Fibroblast of skin of left quadriceps (primary cell): ENCODE results near the gene GDF9.
"Not testable (repeated sequence)": the region's sequence is repeated elsewhere in the genome, so short reads cannot be mapped to it uniquely, and the experiment has no call there.

Experiments used
- DNase-seq, 2 experiments: peaks; one replicate each; pipeline ENCODE4 v3.0.0-alpha.2; 2013; ENCODE audit warnings: low read depth in 2 of 2

GDF9 gene

GRCh38 chr5:132872788-132873118 is 6.5 kb upstream of the GDF9 start:
- no peak for DNase-seq

DNA sequence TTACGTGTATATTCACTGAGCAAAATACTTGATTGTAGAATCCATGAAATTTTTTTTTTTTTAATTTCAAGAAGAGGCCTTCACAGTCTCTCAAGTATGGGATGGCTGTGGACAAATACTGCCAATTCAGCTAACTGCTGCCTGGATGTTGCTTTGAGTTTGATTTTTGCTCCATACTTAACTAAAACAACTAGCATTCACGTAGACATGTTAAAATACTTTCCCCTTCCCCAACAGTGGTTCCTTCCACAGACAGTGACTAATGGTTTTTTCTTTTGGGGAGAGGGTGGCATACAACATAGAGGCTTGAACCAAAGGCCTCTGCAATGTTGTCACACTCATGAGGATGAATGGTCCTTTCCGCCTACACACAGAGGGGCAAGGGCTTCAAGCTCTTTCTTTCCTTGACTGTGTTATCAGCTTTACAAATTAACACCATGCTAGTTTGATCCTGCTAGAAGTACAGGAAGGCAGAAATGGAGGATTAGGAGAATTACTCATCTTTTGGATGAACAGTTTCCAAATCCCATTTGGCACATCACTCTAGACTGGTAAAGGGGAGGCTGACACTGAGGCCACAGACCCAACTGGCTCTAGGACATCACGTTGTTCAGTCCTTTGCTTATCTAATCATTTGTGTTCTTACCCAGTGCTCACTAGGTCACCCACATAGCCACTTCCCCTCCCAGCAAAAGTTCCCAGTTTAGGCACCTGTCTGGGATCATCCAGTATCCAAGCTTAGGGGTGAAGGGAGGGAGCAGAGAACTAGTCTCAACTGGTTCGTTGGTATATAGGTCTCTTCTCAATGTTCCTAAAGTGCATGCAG is 5.4 kb upstream of the GDF9 start:
- DNase-seq = no peak

DNA sequence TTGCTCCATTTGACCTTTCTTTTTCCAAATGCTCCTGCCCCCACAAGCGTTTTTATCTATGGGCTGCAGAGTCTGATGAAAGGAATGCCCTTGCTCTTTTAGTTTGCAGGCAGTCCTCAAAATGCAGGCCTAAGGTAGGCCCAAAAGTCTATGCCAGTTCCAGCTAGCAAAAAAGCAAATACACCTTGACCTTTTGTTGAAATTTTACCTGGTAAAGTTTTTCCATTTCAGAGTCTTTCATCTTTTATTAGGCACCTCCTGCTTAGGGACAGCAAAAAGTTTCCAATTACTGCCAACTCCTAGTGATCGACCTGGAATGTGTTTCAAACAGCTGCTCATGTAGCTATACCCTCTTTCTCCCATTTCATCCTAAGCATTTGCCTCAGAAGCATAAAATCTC is 4.5 kb upstream of the GDF9 start:
- DNase-seq = no peak

- no peak for DNase-seq
Observed at GRCh38 chr5:132868754-132869153, 2.5 kb upstream of the GDF9 start.

GRCh38 chr5:132867046-132867451 is 780 bp upstream of the GDF9 start:
- no peak for DNase-seq

DNA sequence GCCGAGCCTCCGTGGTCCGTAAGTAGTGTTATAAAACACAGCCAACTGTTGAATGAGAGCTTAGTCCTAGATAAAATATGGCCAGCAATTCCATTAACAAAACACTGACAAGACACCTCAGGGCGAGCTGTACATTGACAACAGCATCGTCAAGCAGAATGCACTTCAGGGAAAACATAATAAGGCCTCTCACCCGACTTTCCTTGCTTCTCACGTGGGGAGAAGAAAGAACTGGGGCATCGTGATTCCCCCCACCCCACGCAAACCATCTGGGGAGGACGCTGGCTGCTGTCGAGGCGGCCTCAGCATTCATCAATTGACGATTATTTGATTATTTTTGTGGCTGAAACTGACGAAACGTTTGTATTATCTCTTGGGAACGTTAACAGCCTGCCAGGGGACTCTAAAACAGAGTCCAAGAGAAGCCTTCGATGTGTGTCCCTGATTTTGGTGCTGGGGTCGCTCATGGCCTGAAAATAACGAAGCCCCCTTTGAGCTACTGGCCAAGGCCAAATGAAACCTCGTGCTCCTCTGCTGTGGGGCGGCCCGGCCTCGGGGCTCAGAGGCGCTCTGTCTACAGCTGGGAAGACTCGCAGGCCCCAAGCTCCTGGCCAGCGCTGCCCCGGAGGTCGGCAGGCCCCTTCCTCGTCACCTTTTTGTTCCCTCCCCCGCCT is 464 bp downstream of the GDF9 start:
- no peak for DNase-seq

GRCh38 chr5:132860742-132861141 is 5.5 kb downstream of the GDF9 start:
- no peak for DNase-seq

GRCh38 chr5:132859889-132860437 is 6.3 kb downstream of the GDF9 start:
- DNase-seq = no peak

DNA sequence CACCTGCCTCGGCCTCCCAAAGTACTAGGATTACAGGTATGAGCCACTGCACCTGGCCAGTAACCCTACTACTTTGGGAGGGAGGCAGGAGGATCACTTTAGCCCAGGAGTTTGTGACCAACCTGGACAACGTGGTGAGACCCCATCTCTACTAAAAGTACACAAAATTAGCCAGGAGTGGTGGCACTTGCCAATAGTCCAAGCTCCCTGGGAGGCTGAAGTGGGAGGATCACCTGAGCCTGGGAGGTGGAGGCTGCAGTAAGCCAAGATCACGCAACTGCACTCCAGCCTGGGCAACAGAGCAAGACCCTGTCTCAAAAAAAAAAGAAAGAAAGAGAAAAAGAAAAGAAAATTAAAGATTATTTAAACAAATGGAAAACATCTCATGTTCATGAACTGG is 10.3 kb downstream of the GDF9 start:
- no peak for DNase-seq

DNA sequence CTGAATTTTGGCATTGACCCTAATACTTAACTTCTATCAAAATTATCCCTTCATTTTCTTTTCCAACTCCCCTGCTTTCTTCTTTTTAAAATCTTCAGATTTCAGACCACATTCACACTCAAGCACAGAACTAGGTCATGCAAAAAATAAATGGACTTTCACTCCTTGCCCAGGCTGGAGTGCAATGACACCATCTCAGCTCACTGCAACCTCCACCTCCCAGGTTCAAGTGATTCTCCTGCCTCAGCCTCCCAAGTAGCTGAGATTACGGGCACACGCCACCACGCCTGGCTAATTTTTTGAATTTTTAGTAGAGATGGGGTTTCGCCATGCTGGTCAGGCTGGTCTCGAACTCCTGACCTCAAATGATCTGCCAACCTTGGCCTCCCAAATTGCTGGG is 11.3 kb downstream of the GDF9 start:
- DNase-seq = not testable (repeated sequence)

DNA sequence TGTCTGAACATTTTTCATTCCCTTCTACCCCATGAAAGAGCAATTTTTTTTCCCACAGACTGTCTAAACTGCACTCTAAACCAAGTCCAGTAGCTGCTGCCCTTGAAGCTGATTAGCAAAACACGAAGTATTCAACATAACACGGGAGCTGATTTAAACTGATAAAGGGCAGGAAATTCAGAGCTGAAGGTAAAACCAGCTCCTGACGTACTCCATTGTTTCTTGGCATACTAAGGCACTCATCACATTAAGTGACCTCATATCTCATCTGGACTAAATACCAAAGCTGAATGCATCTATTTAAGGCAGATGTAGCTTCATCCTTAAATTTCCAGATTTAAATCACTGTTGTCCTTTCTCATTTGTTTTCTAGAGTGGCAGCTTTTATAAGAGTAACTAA is 12.0 kb downstream of the GDF9 start:
- DNase-seq = no peak

- no peak for DNase-seq
Observed at GRCh38 chr5:132853790-132854189, 12.5 kb downstream of the GDF9 start.

DNA sequence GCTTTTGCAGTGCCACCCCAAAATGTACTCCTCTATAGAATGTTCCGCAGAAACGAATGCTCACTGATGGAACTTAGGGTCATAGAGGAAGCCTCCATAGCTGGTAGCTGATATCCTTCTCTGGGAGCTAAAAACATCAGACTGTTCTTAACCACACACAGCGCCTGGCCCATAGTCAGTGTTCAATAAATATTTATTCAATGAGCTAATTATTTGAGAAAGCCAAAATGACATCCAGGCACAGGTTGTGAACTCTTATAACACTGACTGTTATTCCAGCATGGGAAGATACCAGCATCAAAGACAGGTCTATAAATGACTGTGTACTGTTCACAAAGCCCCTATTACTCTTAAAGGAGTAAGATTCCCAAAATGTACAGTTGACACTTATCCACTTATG is 12.9 kb downstream of the GDF9 start:
- DNase-seq = no peak

GRCh38 chr5:132850066-132850465 is 16.2 kb downstream of the GDF9 start:
- DNase-seq = no peak

- DNase-seq = no peak
Observed at GRCh38 chr5:132849347-132849746, 16.9 kb downstream of the GDF9 start.

GRCh38 chr5:132848270-132848669 is 18.0 kb downstream of the GDF9 start:
- no peak for DNase-seq

GRCh38 chr5:132841305-132841704 is 25.0 kb downstream of the GDF9 start:
- no peak for DNase-seq

DNA sequence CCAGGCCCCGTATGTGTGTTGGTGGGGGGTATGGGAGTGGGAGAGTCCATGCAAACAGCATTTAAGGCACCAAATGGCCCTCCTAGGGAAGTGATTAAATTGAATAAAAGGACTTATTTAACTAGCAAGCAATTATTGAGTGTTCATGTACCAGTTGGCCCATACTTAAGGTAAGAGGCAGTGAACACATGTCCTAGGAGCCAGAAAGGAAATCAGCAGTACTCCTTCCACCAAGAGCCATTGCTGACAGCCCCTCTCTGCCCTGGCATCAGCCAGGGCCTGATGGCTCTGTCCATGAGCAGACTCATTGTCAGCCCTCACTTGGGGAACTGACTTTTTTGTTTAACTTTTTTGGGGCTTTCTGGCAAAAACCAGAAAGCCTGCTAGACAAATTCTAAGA is 25.4 kb downstream of the GDF9 start:
- DNase-seq = no peak

DNA sequence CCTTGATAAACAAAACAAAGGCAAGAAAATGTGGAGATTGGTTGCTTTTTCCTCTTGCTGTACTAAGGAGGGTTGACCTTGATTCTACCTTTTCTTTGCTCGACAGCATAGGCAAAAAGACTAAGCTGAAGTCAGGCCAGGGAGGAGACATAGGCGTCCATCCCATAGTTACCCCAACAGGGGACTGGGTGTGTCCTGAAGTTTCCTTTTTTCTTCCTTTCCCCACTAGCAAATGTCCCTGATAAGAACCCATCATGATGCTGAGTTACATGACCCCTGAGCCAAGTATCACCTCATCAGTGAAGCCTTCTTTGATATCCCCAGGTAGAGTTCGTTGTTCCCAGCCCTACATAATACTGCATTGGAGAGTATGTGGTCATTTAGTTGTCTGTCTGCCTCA is 26.0 kb downstream of the GDF9 start:
- no peak for DNase-seq

DNA sequence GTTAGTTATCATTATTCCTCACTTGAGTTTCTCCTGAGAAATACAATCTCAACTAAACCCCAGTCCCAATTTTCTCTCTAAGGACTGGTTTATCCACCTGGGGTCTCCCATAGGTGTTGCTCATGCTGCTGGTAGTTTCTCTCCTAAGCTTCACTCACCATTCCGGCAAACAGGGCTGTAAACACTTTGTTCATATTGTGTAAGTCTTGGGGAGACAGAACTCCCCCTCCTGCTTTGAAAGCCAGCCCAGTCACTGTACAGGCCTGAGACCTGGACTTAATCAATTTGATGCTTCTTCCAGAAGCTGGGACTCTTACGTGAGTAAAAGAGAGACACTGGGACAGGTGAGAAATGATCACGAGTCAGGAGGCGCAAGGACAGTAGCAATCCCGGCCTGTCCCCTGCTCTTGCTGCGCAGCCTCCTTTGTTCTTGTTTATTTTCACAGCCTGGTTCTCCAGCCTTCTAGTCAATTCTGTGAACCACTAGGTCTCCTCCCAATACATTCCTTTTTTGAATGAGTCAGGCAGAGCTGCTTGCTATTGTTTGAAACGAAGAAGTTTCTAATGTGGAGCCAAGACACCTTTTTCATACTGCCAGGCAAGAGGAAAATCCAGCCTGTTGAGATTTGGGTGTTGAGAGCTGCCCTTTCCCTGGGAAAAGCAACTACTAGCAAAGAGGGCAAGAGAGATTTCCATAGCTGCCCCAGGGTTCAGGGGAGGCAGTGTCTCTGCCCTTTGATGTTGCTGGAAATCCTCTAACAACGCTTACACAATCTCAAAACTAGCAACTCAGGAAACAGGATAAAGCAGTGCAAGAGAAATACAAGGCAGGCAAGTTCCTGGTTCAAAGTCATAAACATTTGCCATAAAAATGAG is 26.6 kb downstream of the GDF9 start:
- DNase-seq = no peak

GRCh38 chr5:132838516-132839282 is 27.6 kb downstream of the GDF9 start:
- no peak for DNase-seq

DNA sequence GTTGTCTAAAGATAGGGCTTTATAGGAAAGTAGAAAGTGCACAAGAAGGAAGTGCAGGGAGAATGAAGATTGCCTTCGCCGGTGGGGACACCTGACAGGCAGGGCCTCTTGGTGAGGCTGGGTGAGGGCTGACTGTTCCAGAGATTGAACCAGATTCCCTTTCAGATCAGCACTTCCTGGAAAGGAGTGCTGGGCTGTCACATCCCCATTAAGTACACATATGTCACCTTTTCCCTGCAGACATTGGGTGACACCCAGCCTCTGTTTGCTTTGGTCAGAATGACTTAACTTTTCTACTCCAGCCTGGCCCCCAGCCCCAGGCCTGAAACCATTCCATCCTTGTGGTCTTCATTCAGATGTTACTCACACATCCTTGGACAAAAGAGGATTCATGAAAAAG is 28.4 kb downstream of the GDF9 start:
- no peak for DNase-seq
